Liver (tissue), 9 donors: ENCODE measurements around the gene PCDH15. TPM values are rescaled to one million over a fixed set of nuclear protein-coding genes. Genes with fewer than 3 reads are reported as not detected.

ENCODE experiments used
- DNase-seq: peaks from one replicate; pipeline ENCODE4 v3.0.0-alpha.2; 2017; ENCODE audit warnings: low spot score
- H3K27ac ChIP-seq, 2 donors: one replicate each; pipeline ENCODE4 v1.7.0; 2013; ENCODE audit warnings: inconsistent platforms in 2 of 2, low read length in 2 of 2, control low read depth in 1 of 2, low read depth in 1 of 2, mild to moderate bottlenecking in 1 of 2
- H3K27me3 ChIP-seq, 4 donors: one replicate each; pipeline versions ENCODE4 v1.6.1 to v1.7.0; 2013; ENCODE audit warnings: low read length in 3 of 4, inconsistent platforms in 1 of 4, mild to moderate bottlenecking in 1 of 4, moderate library complexity in 1 of 4; ENCODE audit not compliant: control insufficient read depth in 4 of 4, insufficient read depth in 4 of 4
- H3K36me3 ChIP-seq, 4 donors: one replicate each; pipeline versions ENCODE4 v1.6.1 to v1.7.0; 2013; ENCODE audit warnings: low read length in 3 of 4, mild to moderate bottlenecking in 3 of 4, low read depth in 1 of 4, moderate library complexity in 1 of 4; ENCODE audit not compliant: control insufficient read depth in 4 of 4, insufficient read depth in 3 of 4
- H3K4me1 ChIP-seq, 4 donors: one replicate each; pipeline versions ENCODE4 v1.6.1 to v1.7.0; 2013; ENCODE audit warnings: low read length in 3 of 4, mild to moderate bottlenecking in 3 of 4, moderate library complexity in 1 of 4; ENCODE audit not compliant: control insufficient read depth in 4 of 4, insufficient read depth in 4 of 4
- H3K4me3 ChIP-seq, 3 donors: one replicate each; pipeline versions ENCODE4 v1.6.1 to v1.7.0; 2013; ENCODE audit warnings: low read length in 3 of 3, control low read depth in 1 of 3, low read depth in 1 of 3, mild to moderate bottlenecking in 1 of 3
- H3K9ac ChIP-seq, 2 donors: one replicate each; pipeline ENCODE4 v1.7.0; 2013; ENCODE audit warnings: low read length in 2 of 2, mild to moderate bottlenecking in 2 of 2, moderate library complexity in 2 of 2, control low read depth in 1 of 2, low read depth in 1 of 2
- H3K9me3 ChIP-seq, 4 donors: one replicate each; pipeline versions ENCODE4 v1.6.1 to v1.7.0; 2013; ENCODE audit warnings: low read length in 3 of 4; ENCODE audit not compliant: control insufficient read depth in 4 of 4
- ATF3 ChIP-seq: IDR thresholded peaks from 2 replicates; pipeline ENCODE4 v1.6.1; 2016; ENCODE audit warnings: antibody characterized with exemption
- JUND ChIP-seq, 2 donors: IDR thresholded peaks; 2 replicates each; pipeline ENCODE4 v1.6.1; 2016; ENCODE audit warnings: antibody characterized with exemption in 2 of 2
- MAX ChIP-seq: IDR thresholded peaks from 2 replicates; pipeline ENCODE4 v1.6.1; 2016; ENCODE audit warnings: antibody characterized with exemption
- NR2F2 ChIP-seq: IDR thresholded peaks from 2 replicates; pipeline ENCODE4 v1.6.1; 2016; ENCODE audit warnings: antibody characterized with exemption
- REST ChIP-seq: IDR thresholded peaks from 2 replicates; pipeline ENCODE4 v1.6.1; 2016; ENCODE audit warnings: antibody characterized with exemption, mild to moderate bottlenecking
- RXRA ChIP-seq, 2 donors: IDR thresholded peaks; 2 replicates each; pipeline ENCODE4 v1.6.1; 2017 to 2018; ENCODE audit warnings: antibody characterized with exemption in 2 of 2, mild to moderate bottlenecking in 1 of 2
- SP1 ChIP-seq: IDR thresholded peaks from 2 replicates; pipeline ENCODE4 v1.6.1; 2018; ENCODE audit warnings: antibody characterized with exemption, mild to moderate bottlenecking
- TAF1 ChIP-seq: conservative IDR thresholded peaks from 2 replicates; pipeline ENCODE4 v1.6.1; 2016; ENCODE audit warnings: antibody characterized with exemption, mild to moderate bottlenecking
- YY1 ChIP-seq: IDR thresholded peaks from 2 replicates; pipeline ENCODE4 v1.6.1; 2016; ENCODE audit warnings: antibody characterized with exemption, mild to moderate bottlenecking
- ZBTB33 ChIP-seq: IDR thresholded peaks from 2 replicates; pipeline ENCODE4 v1.6.1; 2016; ENCODE audit warnings: antibody characterized with exemption
- WGBS: extraction: QIAGEN DNeasy Blood & Tissue Kit; methylation state at CpG from one replicate; pipeline ENCODE4 v1.1.7; 2013; 5-methylcytosine and 5-hydroxymethylcytosine counted together
- polyA plus RNA-seq, 2 donors: library from polyadenylated mRNA; stranded (reverse) in 1 of 2; unstranded in 1 of 2; fragments of 200-250 nt in 1 of 2; fragments of >200 nt in 1 of 2; fragmentation: Nextera tagmentation in 1 of 2; extraction: Ambion mirVana in 1 of 2; gene quantifications; one replicate each; pipeline versions ENCODE4 v1.2.1 to v1.2.3, GENCODE V29; 2013 to 2015
- total RNA-seq, 2 donors: library from RNA; depleted of rRNA; stranded (reverse); fragments of >200 nt; gene quantifications; one replicate each; pipeline ENCODE4 v1.2.3, GENCODE V29; 2014
- donor health status: healthy.
- donor health status: healthy.
- donor health status: healthy.
- donor health status: healthy.
- donor health status: healthy.

PCDH15 gene
- total and polyA plus RNA-seq, 4 donors: 0.05 TPM; not detected in 3

- no peak overlapping the region for H3K27ac ChIP-seq
- WGBS: 74% methylated on average over 2 of the region's 2 CpGs
- H3K36me3 ChIP-seq: no peaks in the 10 kb centered on the region
- no peaks in the 10 kb centered on the region for H3K27me3 ChIP-seq
- H3K4me3 ChIP-seq: no peak overlapping the region
- no peak for DNase-seq
- H3K4me1 ChIP-seq: no peaks in the 10 kb centered on the region
- no peak overlapping the region for H3K9ac ChIP-seq
- no peak for TF ChIP-seq ZBTB33
- TF ChIP-seq SP1: no peak
- TF ChIP-seq NR2F2: no peak
- TF ChIP-seq RXRA (IDR thresholded peaks at IDR 0.05): no peak
- no peak for TF ChIP-seq ATF3
- TF ChIP-seq REST: no peak
- no peak for TF ChIP-seq JUND (IDR thresholded peaks at IDR 0.05)
- no peak for TF ChIP-seq MAX
- H3K9me3 ChIP-seq: no peaks in the 10 kb centered on the region
Observed at GRCh38 chr10:54708021-54708420, 93.0 kb downstream of the PCDH15 start.

GRCh38 chr10:54702583-54703485, 98.2 kb downstream of the PCDH15 start:
- H3K4me1 ChIP-seq: no peaks in the 10 kb centered on the region
- no peaks in the 10 kb centered on the region for H3K36me3 ChIP-seq
- no peaks in the 10 kb centered on the region for H3K27me3 ChIP-seq
- H3K27ac ChIP-seq: no peak overlapping the region
- no peak for DNase-seq
- WGBS: 84% methylated on average over 3 of the region's 3 CpGs
- no peak overlapping the region for H3K9ac ChIP-seq
- TF ChIP-seq TAF1: no peak
- no peak overlapping the region for H3K4me3 ChIP-seq
- H3K9me3 ChIP-seq: no peaks in the 10 kb centered on the region

GRCh38 chr10:54691331-54691730, 109.7 kb downstream of the PCDH15 start:
- H3K9me3 ChIP-seq: no peaks in the 10 kb centered on the region
- DNase-seq: no peak
- no peaks in the 10 kb centered on the region for H3K27me3 ChIP-seq
- H3K4me3 ChIP-seq: no peak overlapping the region
- 50% methylated on average over 1 of the region's 1 CpG for WGBS
- no peaks in the 10 kb centered on the region for H3K4me1 ChIP-seq
- no peak overlapping the region for H3K27ac ChIP-seq
- H3K9ac ChIP-seq: no peak overlapping the region
- H3K36me3 ChIP-seq: no peaks in the 10 kb centered on the region
- TF ChIP-seq RXRA (IDR thresholded peaks at IDR 0.05) (no peak), YY1 (no peak), ZBTB33 (no peak)
